AML-193 (cell line): ENCODE results near the gene CRY2.

Source experiments
- DNase-seq, 2 experiments: peaks; one replicate each; lab custom pipeline; 2025; lab: John Stamatoyannopoulos, UW

The CRY2 gene

GRCh38 chr11:45848654-45849081, 1.4 kb downstream of the CRY2 start:
- DNase-seq: no peak

DNA sequence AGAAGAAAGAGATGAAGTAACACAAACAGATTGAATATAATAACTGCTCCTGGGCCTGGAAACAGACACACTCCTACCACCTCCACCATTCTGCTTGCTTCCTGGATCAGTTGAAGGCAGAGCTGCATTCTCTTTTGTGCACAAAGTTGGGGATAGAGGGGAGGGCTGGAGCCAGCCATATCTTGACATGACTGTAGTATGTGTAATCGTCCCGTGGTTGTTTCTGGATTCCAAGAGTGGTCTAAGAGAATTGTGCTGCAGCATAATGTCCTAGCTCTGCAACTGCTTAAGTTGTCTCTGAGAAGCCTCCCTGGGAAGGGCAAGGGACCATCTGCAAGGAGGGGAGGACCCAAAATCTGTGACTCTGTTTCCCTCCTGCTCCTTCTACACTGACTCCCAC, 3.2 kb downstream of the CRY2 start:
- DNase-seq: no peak

DNA sequence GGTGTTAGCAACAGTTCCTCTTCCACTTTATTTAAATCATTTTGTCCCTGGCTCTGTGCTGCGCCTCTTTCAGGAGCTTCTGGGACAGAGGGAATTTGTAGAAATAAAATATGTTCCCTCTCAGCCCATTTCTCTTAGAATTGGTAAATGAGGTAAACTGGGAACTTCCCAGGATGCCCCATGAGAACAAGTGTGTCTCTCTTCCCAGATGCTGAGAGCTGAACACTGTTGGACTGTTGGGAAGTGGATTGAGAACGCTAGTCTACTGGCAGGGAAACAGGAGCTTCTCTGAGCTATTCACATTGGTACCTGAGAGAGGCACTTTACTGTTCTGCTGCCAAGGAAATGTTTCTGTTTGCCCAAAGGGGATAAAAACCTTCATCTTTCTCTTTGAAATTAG, 4.0 kb downstream of the CRY2 start:
- DNase-seq: no peak

DNA sequence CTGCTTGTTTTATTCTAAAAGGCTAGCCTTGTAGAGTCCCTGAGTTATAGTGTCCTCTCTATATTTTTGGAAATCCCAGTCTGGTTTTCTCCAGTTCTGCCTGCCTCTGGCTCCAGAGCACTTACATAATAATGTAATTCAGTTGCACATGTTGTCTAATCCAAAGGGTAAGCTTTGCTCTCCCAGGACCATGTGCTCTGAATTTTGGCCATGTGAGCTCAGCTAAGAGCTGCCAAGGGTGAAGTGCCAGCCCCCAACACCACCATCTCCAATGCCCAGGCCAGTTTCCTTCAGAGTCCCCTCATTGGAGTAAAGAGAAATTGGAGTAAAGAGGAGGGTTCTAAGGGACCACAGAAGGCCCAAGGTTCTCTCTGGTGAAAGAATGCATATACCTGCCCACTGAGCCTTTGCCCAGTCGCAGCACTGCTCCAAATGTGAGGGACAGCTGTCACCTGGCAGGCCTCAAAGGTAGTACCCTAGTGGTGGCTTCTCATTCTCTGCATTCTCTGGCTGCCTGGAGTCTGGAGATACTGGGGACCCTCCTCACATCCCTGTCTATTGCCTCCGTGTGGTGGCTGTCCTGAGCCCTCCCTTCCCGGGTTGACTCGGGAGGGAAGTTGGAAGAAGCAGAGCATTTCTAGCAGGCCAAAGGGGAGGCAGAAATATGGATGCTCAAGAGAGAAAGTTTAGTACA, 4.9 kb downstream of the CRY2 start:
- DNase-seq: no peak

- no peak for DNase-seq
Measured at GRCh38 chr11:45852712-45853101, 5.4 kb downstream of the CRY2 start.

- DNase-seq: no peak
Measured at GRCh38 chr11:45853332-45854219, 6.3 kb downstream of the CRY2 start.

DNA sequence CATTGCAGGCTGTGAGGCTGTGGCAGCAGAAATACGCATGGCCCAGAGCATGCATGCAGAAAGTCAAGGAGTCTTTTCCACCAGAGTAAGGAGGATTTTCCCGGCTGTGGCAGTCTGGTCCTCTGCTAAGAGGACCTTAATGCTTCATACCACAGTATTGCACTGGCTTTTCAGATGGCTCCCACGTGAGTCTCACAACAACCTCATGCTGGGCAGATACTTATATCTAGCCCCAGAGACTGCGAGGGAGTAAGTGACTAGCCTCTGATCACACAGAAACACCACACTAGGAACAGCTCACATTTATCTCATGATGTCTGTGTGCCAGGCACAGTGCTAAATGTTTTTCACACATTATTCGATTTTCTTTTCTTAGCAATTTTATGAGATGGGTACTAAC, 8.0 kb downstream of the CRY2 start:
- no peak for DNase-seq

DNA sequence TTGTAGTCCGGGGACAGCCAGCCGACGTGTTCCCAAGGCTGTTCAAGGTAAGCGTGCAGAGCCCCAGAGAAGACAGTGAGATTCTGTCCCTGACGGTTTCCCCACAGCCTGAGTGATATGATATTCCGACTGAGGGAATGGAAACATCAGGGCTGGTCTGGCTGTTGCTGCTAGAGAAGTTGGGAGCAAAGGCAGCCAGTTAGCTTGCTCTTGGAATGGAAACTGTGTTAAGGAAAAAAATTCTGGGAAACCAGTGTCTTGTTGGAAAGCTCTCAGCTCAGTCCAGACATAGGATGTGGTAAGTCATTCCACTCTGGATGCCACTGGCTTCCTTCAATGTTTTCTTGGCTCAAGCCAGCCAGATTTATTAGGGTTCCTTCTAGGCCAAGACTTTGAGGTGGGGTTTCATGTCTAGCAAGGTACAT, 8.8 kb downstream of the CRY2 start:
- no peak for DNase-seq

DNA sequence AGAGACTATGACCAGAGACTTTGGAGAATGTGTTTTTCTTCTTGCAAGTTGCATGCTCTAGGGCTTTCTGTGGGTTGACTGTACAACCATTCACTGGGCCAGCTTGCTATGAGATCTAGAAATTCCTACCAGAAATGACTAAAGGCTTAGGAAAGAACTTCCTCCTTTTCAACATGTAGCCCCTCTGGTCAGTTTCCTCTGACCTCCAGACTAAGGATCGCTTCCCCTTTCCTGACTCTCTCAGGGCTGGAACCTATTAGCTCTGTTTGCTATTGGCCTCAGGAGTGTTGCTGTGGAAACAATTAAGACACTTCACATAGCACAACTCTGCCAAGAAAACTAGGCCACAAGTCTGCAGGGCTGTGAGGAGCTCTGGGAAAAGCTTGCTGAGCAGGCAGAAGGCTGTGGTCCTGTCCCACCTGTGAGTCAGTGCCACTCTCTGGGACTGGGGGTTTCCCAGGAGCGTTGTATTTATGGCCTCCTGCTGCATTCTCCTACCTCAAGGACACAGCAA, 10.7 kb downstream of the CRY2 start:
- DNase-seq: peak in 1 of 2 experiments; percentile 14

GRCh38 chr11:45858751-45859398, 11.6 kb downstream of the CRY2 start:
- DNase-seq: no peak

DNA sequence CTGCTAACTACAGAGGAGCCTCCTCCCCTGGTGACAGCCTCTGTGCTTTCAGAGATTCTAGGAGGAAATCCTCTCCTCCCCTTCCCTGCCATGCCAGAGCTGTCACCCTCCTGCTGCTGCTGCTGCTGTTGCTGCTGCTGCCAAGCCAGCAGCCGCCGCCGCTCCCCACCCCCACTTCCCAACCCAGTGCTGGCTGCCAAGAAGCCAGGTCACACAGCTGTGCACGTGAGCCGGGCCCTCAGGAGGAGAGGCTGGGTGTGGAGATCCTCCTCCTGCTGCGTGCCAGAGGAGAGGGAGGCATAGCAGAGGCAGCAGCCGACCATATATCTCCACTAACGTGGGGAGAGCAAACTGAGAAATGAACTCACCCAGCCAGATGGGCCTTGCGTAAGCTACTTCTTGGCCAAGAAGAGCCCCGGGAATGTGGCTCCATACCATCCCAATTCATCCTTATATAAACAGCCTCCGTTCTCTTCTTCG, 12.4 kb downstream of the CRY2 start:
- no peak for DNase-seq

GRCh38 chr11:45860348-45860747, 13.1 kb downstream of the CRY2 start:
- DNase-seq: no peak

GRCh38 chr11:45860764-45861510, 13.7 kb downstream of the CRY2 start:
- DNase-seq: no peak

GRCh38 chr11:45864041-45864440, 16.8 kb downstream of the CRY2 start:
- DNase-seq: no peak

DNA sequence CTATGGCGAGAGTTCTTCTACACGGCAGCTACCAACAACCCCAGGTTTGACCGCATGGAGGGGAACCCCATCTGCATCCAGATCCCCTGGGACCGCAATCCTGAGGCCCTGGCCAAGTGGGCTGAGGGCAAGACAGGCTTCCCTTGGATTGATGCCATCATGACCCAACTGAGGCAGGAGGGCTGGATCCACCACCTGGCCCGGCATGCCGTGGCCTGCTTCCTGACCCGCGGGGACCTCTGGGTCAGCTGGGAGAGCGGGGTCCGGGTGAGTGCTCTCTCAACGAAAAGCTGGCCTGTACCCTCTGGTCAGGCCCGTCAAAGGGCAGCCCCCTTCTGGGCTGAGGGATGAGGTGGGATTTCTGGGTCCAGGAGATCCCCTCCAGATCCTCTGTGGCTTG, 22.3 kb downstream of the CRY2 start:
- DNase-seq: no peak

DNA sequence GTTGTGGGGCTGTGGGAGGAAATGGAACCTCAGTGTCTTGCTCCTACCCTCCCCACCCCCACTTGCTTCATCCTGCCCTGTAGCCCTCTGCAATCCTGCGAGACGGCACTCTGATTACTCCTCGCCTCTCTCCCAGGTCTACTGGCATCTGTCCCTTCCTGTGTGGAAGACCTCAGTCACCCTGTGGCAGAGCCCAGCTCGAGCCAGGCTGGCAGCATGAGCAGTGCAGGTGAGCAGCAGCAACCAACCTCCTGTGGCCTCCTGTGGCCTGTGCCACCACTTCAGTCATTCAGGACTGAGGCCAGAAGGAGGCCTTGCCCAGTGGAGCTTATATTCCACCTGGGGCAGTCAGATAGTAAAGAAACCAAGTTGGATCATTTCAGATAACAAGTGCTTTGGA, 23.4 kb downstream of the CRY2 start:
- no peak for DNase-seq

DNA sequence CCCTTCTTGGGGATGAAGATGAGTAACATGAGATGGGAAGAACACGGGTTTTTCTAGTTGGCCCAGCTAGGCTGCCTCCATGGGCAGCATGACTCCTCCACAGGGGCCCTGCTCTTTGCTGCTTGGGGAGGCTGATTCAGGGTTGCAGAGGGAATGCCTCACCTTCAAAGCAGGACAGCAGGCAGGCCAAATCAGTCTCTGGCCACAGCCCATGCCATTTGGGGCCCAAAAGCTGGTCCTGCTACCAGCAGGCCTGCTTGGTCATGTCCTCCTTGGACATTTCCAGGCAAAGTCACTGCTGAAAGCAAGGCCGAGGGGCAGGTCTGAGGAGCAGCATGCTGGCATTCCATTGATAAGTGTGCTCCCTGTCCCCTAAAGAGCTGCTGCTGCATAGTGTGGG, 24.4 kb downstream of the CRY2 start:
- no peak for DNase-seq

GRCh38 chr11:45872651-45873356, 25.5 kb downstream of the CRY2 start:
- DNase-seq: peak; percentile 29 to 45

DNA sequence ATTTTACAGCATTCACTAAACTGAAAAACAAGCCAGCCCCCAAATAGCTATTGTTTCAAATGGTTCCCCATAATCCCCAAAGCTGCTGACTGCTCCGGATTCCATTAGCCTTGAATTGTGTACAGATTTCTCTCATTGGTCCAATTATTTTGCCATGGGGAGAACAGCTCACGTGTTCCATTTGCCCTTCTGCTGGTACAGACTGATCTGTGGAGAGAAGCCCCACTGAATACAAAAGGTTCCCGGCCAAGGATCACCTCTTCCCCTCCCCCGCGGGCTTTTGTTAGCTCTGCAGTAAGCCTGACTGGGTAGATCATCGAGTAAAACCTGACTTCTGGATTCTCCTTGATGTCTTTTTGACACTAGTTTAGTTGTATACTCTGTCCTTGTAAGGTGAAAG, 29.1 kb downstream of the CRY2 start:
- no peak for DNase-seq

DNA sequence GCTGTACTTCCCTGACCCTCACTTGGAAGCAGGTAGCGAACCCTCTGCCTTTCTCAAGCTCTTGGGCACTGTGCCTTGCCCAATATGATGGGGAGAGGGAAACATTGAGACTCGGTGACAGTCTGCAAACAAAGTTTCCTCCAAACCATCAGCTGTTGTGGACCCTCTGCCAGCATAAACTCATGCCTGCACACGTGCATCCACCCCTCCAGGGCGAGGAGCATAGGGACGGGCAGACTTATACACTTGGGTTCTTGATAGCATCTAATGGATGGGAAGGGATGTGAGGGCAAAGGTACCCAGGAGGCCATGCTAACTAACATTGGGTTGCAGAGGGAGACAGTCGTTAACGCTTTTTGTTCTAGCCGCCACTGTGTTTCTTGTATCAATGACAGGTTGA, 29.9 kb downstream of the CRY2 start:
- no peak for DNase-seq

DNA sequence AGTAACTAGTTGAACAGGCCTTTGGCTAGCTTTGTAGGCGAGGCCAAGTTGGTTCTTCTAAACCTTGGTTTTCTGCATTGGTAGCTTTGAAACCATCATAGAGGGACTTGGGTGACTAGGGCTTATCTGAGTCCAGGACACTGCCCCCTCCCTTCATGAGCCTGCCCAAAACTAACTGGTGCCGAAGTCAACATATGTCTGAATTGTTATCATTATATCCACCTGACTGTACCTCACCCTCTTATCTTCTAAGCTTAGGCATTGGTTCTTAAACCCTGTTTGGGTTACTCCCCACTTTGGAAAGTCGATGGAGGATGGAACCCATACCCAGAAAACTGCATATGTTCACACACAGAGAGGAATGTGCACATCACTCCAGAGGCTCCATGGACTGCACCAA, 30.6 kb downstream of the CRY2 start:
- DNase-seq: no peak
